WTC11 (cell line): ENCODE results near the gene SORCS2. TPM values are rescaled to one million over a fixed set of nuclear protein-coding genes. Genes with fewer than 3 reads are reported as not detected.

Source experiments
- ATAC-seq: fragments of 200-7000 bp; cut with Tn5 transposase; 2 replicates; pipeline ENCODE4 v1.10.0; 2021; ENCODE audit warnings: mild to moderate bottlenecking, moderate library complexity
- CTCF ChIA-PET: fragments of 300-600 bp; sonication (Branson Sonifier 250); formaldehyde crosslinking; loops from one replicate; lab custom pipeline; 2021; ENCODE audit warnings: antibody characterized with exemption; lab: Charles Lee
- POLR2A ChIA-PET: fragments of 350-600 bp; sonication (Branson Sonifier 250); formaldehyde crosslinking; loops from one replicate; lab custom pipeline; 2021; ENCODE audit warnings: antibody characterized with exemption; lab: Charles Lee
- DNase-seq: peaks from one replicate; pipeline ENCODE4 v3.0.0; 2021; ENCODE audit warnings: low spot score
- H3K27ac Mint-ChIP-seq: 2 replicates; pipeline ENCODE4 v1.8.0; 2021; ENCODE audit warnings: mixed read lengths
- H3K27me3 Mint-ChIP-seq: 2 replicates; pipeline ENCODE4 v1.8.0; 2021; ENCODE audit warnings: low read depth, mild to moderate bottlenecking, moderate library complexity, mixed read lengths
- H3K36me3 Mint-ChIP-seq: 2 replicates; pipeline ENCODE4 v1.8.0; 2021; ENCODE audit warnings: mixed read lengths
- H3K4me1 Mint-ChIP-seq: 2 replicates; pipeline ENCODE4 v1.8.0; 2022; ENCODE audit warnings: mixed read lengths
- H3K4me3 Mint-ChIP-seq: 2 replicates; pipeline ENCODE4 v1.8.0; 2021; ENCODE audit warnings: mild to moderate bottlenecking, moderate library complexity, mixed read lengths
- H3K9me3 Mint-ChIP-seq: 2 replicates; pipeline ENCODE4 v1.8.0; 2021; ENCODE audit warnings: mixed read lengths
- AFF4 ChIP-seq: sonication (generic); formaldehyde crosslinking; IDR thresholded peaks from 2 replicates; pipeline ENCODE4 v1.8.1; 2023; ENCODE audit warnings: mild to moderate bottlenecking, missing genetic modification reagents, borderline replicate concordance
- ARID4B ChIP-seq: sonication (generic); formaldehyde crosslinking; IDR thresholded peaks from 2 replicates; pipeline ENCODE4 v1.8.0; 2023; ENCODE audit warnings: missing genetic modification reagents, mild to moderate bottlenecking, borderline replicate concordance
- ATF2 ChIP-seq: sonication (generic); formaldehyde crosslinking; IDR thresholded peaks from 2 replicates; pipeline ENCODE4 v1.8.1; 2022; ENCODE audit warnings: low read depth, missing genetic modification reagents, borderline replicate concordance
- ATF3 ChIP-seq: sonication (generic); formaldehyde crosslinking; conservative IDR thresholded peaks from 2 replicates; pipeline ENCODE4 v1.8.1; 2022; ENCODE audit warnings: mild to moderate bottlenecking, missing genetic modification reagents
- CREB1 ChIP-seq: sonication (generic); formaldehyde crosslinking; IDR thresholded peaks from 2 replicates; pipeline ENCODE4 v1.8.0; 2023; ENCODE audit warnings: mild to moderate bottlenecking, missing genetic modification reagents
- E2F1 ChIP-seq: sonication (generic); formaldehyde crosslinking; IDR thresholded peaks from 2 replicates; pipeline ENCODE4 v1.8.0; 2022; ENCODE audit warnings: mild to moderate bottlenecking, missing genetic modification reagents
- E2F4 ChIP-seq: sonication (generic); formaldehyde crosslinking; IDR thresholded peaks from 2 replicates; pipeline ENCODE4 v1.8.1; 2022; ENCODE audit warnings: low read depth, mild to moderate bottlenecking, moderate library complexity, missing genetic modification reagents, borderline replicate concordance
- ESRRA ChIP-seq: sonication (generic); formaldehyde crosslinking; IDR thresholded peaks from 2 replicates; pipeline ENCODE4 v1.8.1; 2022; ENCODE audit warnings: mild to moderate bottlenecking, missing genetic modification reagents, borderline replicate concordance
- GRHL2 ChIP-seq: fragments of 250-450 bp; sonication (Bioruptor Pico); IDR thresholded peaks from 2 replicates; pipeline ENCODE4 v1.8.0; 2022; ENCODE audit warnings: mild to moderate bottlenecking, moderate library complexity; ENCODE audit not compliant: insufficient replicate concordance, severe bottlenecking
- JAZF1 ChIP-seq: fragments of 250-450 bp; sonication (Bioruptor Pico); IDR thresholded peaks from 2 replicates; pipeline ENCODE4 v1.9.0; 2021; ENCODE audit warnings: moderate library complexity, mild to moderate bottlenecking, inconsistent platforms
- OVOL2 ChIP-seq: fragments of 250-450 bp; sonication (Bioruptor Pico); IDR thresholded peaks from 2 replicates; pipeline ENCODE4 v1.9.0; 2021; ENCODE audit warnings: mild to moderate bottlenecking, borderline replicate concordance
- RELA ChIP-seq: sonication (generic); formaldehyde crosslinking; IDR thresholded peaks from 2 replicates; pipeline ENCODE4 v1.8.1; 2022; ENCODE audit warnings: missing genetic modification reagents, mild to moderate bottlenecking, borderline replicate concordance
- SMAD3 ChIP-seq: sonication (generic); formaldehyde crosslinking; IDR thresholded peaks from 2 replicates; pipeline ENCODE4 v1.8.0; 2022; ENCODE audit warnings: missing genetic modification reagents, mild to moderate bottlenecking, borderline replicate concordance
- TEAD1 ChIP-seq: sonication (generic); formaldehyde crosslinking; IDR thresholded peaks from 2 replicates; pipeline ENCODE4 v1.8.0; 2022; ENCODE audit warnings: mild to moderate bottlenecking, missing genetic modification reagents
- TP53 ChIP-seq: sonication (generic); formaldehyde crosslinking; IDR thresholded peaks from 2 replicates; pipeline ENCODE4 v1.8.1; 2023; ENCODE audit warnings: mild to moderate bottlenecking, missing genetic modification reagents
- USF1 ChIP-seq: sonication (generic); formaldehyde crosslinking; IDR thresholded peaks from 2 replicates; pipeline ENCODE4 v1.8.0; 2022; ENCODE audit warnings: mild to moderate bottlenecking, missing genetic modification reagents
- ZBTB21 ChIP-seq: sonication (generic); formaldehyde crosslinking; IDR thresholded peaks from 2 replicates; pipeline ENCODE4 v1.8.1; 2023; ENCODE audit warnings: mild to moderate bottlenecking, missing genetic modification reagents, borderline replicate concordance
- ZBTB43 ChIP-seq: sonication (generic); formaldehyde crosslinking; IDR thresholded peaks from 2 replicates; pipeline ENCODE4 v1.8.1; 2023; ENCODE audit warnings: mild to moderate bottlenecking, missing genetic modification reagents
- ZNF396 ChIP-seq: fragments of 250-450 bp; sonication (Bioruptor Pico); IDR thresholded peaks from 2 replicates; pipeline ENCODE4 v1.8.0; 2021; ENCODE audit warnings: mild to moderate bottlenecking, moderate library complexity, borderline replicate concordance
- total RNA-seq: library from RNA; stranded (reverse); gene quantifications from 3 replicates; pipeline ENCODE4 v1.2.3, GENCODE V29; 2021

SORCS2 gene
- total RNA-seq, 1 experiment from 2014 or later: 6.6 TPM

- Mint-ChIP-seq H3K27ac (no peak overlapping the region), H3K9me3 (peaks cover 8% of the 10 kb centered on the region; the same call in 1 of the 2 replicates), H3K27me3 (no peaks in the 10 kb centered on the region), H3K4me3 (no peak overlapping the region), H3K36me3 (no peaks in the 10 kb centered on the region), H3K4me1 (no peaks in the 10 kb centered on the region)
- ChIA-PET POLR2A (no interaction called here), CTCF (interaction anchor here (1.2 kb wide), 2 partner anchors 91 to 143 kb away, joined by 3 read pairs; no protein-coding TSS in a partner anchor)
- DNase-seq (no peak), ATAC-seq (no peak)
- TF ChIP-seq OVOL2 (CRISPR knock-in tag) (no peak), ZBTB21 (CRISPR knock-in tag) (no peak), ATF3 (no peak), ESRRA (CRISPR knock-in tag) (no peak), ZBTB43 (CRISPR knock-in tag) (no peak), CREB1 (CRISPR knock-in tag) (no peak), TP53 (CRISPR knock-in tag) (no peak)
These were observed 52.0 kb downstream of the SORCS2 start for GRCh38 chr4:7244331-7244665.

- POLR2A ChIA-PET: no interaction called here
- Mint-ChIP-seq H3K9me3 (peaks cover 8% of the 10 kb centered on the region; the same call in 1 of the 2 replicates), H3K36me3 (no peaks in the 10 kb centered on the region), H3K4me3 (no peak overlapping the region), H3K27ac (no peak overlapping the region), H3K4me1 (no peaks in the 10 kb centered on the region), H3K27me3 (no peaks in the 10 kb centered on the region)
- CTCF ChIA-PET: interaction anchor here (1.2 kb wide), 2 partner anchors 91 to 143 kb away, joined by 3 read pairs; no protein-coding TSS in a partner anchor
- ATAC-seq (no peak), DNase-seq (no peak)
- TF ChIP-seq E2F4 (CRISPR knock-in tag) (no peak), ESRRA (CRISPR knock-in tag) (no peak), SMAD3 (CRISPR knock-in tag) (no peak), AFF4 (CRISPR knock-in tag) (no peak), ARID4B (CRISPR knock-in tag) (no peak), ATF2 (no peak), USF1 (CRISPR knock-in tag) (no peak), TEAD1 (CRISPR knock-in tag) (no peak), ZNF396 (CRISPR knock-in tag) (no peak), TP53 (CRISPR knock-in tag) (no peak), E2F1 (CRISPR knock-in tag) (no peak), RELA (no peak), JAZF1 (CRISPR knock-in tag) (no peak), GRHL2 (CRISPR knock-in tag) (no peak)
These were observed 52.5 kb downstream of the SORCS2 start for GRCh38 chr4:7244751-7245320.
